NCI-H146 (cell line): ENCODE data around the gene MIGA2.
"Not testable (repeated sequence)": the region's sequence is repeated elsewhere in the genome, so short reads cannot be mapped to it uniquely, and the experiment has no call there.

Source experiments
- DNase-seq: peaks from one replicate; lab custom pipeline; 2025; lab: John Stamatoyannopoulos, UW

Gene MIGA2

GRCh38 chr9:129036241-129036922 lies at the start of gene MIGA2:
TSS of gene MIGA2 (plus strand) at chr9:129036626. CDS start at chr9:129040595, 3,969 bp downstream.
- peak; percentile 98 for DNase-seq

GRCh38 chr9:128986671-128987070 lies 49.8 kb upstream of the MIGA2 start:
- no peak for DNase-seq

GRCh38 chr9:128987805-128988204 lies 48.6 kb upstream of the MIGA2 start:
- no peak for DNase-seq

- DNase-seq, result no peak
These were observed 43.4 kb upstream of the MIGA2 start for GRCh38 chr9:128992995-128993394.

- peak; percentile 32 for DNase-seq
These were observed 40.6 kb upstream of the MIGA2 start for GRCh38 chr9:128995791-128996190.

- DNase-seq, result no peak
These were observed 38.0 kb upstream of the MIGA2 start for GRCh38 chr9:128998462-128998861.

- no peak for DNase-seq
These were observed 36.7 kb upstream of the MIGA2 start for GRCh38 chr9:128999581-129000206.

- DNase-seq, result no peak
These were observed 34.7 kb upstream of the MIGA2 start for GRCh38 chr9:129001504-129002325.

- DNase-seq, result no peak
These were observed 33.4 kb upstream of the MIGA2 start for GRCh38 chr9:129002992-129003391.

- DNase-seq, result not testable (repeated sequence)
These were observed 32.3 kb upstream of the MIGA2 start for GRCh38 chr9:129004173-129004572.

- DNase-seq, result no peak
These were observed 31.0 kb upstream of the MIGA2 start for GRCh38 chr9:129005336-129005997.

GRCh38 chr9:129006328-129007034 lies 29.9 kb upstream of the MIGA2 start:
- peak; percentile 46 for DNase-seq

- DNase-seq, result no peak
These were observed 29.2 kb upstream of the MIGA2 start for GRCh38 chr9:129007035-129007765.

- no peak for DNase-seq
These were observed 28.5 kb upstream of the MIGA2 start for GRCh38 chr9:129007766-129008468.

GRCh38 chr9:129008469-129008965 lies 27.9 kb upstream of the MIGA2 start:
- no peak for DNase-seq

- DNase-seq, result no peak
These were observed 27.3 kb upstream of the MIGA2 start for GRCh38 chr9:129008986-129009583.

- no peak for DNase-seq
These were observed 26.8 kb upstream of the MIGA2 start for GRCh38 chr9:129009584-129010141.

GRCh38 chr9:129010267-129010975 lies 26.0 kb upstream of the MIGA2 start:
- DNase-seq, result no peak

- DNase-seq, result no peak
These were observed 25.3 kb upstream of the MIGA2 start for GRCh38 chr9:129011170-129011569.
